Uterus (tissue), 4 donors: ENCODE measurements around the gene RNF217. TPM values are rescaled to one million over a fixed set of nuclear protein-coding genes. Genes with fewer than 3 reads are reported as not detected.

Experiments used
- DNase-seq, 2 donors: peaks; one replicate each; pipeline ENCODE4 v3.0.0-alpha.2; 2019 to 2020
- H3K27ac ChIP-seq, 2 donors: fragments of 200-600 bp; sonication (generic); 1 replicate in 1 of 2; 2 replicates in 1 of 2; pipeline ENCODE4 v1.5.1; 2016 to 2018
- H3K27me3 ChIP-seq, 2 donors: fragments of 200-600 bp; sonication (generic); one replicate each; pipeline ENCODE4 v1.5.1; 2018 to 2019; ENCODE audit warnings: control low read depth in 1 of 2
- H3K36me3 ChIP-seq, 2 donors: fragments of 200-600 bp; sonication (generic); one replicate each; pipeline ENCODE4 v1.5.1; 2019; ENCODE audit warnings: control low read depth in 1 of 2
- H3K4me1 ChIP-seq, 2 donors: fragments of 200-600 bp; sonication (generic); one replicate each; pipeline ENCODE4 v1.5.1; 2018 to 2019; ENCODE audit warnings: control low read depth in 1 of 2
- H3K4me3 ChIP-seq, 2 donors: fragments of 200-600 bp; sonication (generic); 1 replicate in 1 of 2; 2 replicates in 1 of 2; pipeline ENCODE4 v1.5.1; 2018 to 2019; ENCODE audit warnings: mild to moderate bottlenecking in 1 of 2
- H3K9me3 ChIP-seq, 2 donors: fragments of 200-600 bp; sonication (generic); one replicate each; pipeline ENCODE4 v1.5.1; 2019; ENCODE audit warnings: control low read depth in 1 of 2
- POLR2A ChIP-seq, 2 donors: fragments of 450-650 bp; IDR thresholded peaks; one replicate each; pipeline ENCODE4 v1.6.1; 2016; ENCODE audit warnings: antibody characterized with exemption in 2 of 2, mild to moderate bottlenecking in 1 of 2, moderate library complexity in 1 of 2
- intact Hi-C: fragments of 100-400 bp; cut with DNase I; formaldehyde crosslinking; loops from one replicate; pipeline ENCODE4 v1.15.1; 2023; ENCODE audit warnings: low total_unique reads
- total RNA-seq, 4 donors: library from RNA; depleted of rRNA in 3 of 4; stranded (reverse); fragments of >200 nt in 3 of 4; gene quantifications; one replicate each; pipeline versions ENCODE4 v1.1.0 to v1.2.4, GENCODE V29; 2014 to 2023
- TF ChIP-seq, protein P1 (sequence below), 4 experiments: fragments of 200-600 bp in 2 of 4; fragments of 450-650 bp in 2 of 4; sonication (generic) in 2 of 4; IDR thresholded peaks; one replicate each; pipeline ENCODE4 v1.5.1; 2016 to 2019; ENCODE audit warnings: antibody characterized with exemption in 4 of 4, mild to moderate bottlenecking in 2 of 4, moderate library complexity in 1 of 4
- donor health status: DM: yes; HTN: yes; CAD: no.

RNF217 gene
- total RNA-seq, 4 donors from 2014 or later = 22.9 to 42.0 (median 29.0) TPM

GRCh38 chr6:125075741-125076481 lies 113.7 kb downstream of the RNF217 start:
- Histone ChIP-seq H3K27ac (no peak overlapping the region), H3K27me3 (no peaks in the 10 kb centered on the region), H3K9me3 (no peaks in the 10 kb centered on the region), H3K36me3 (no peaks in the 10 kb centered on the region), H3K4me3 (no peak overlapping the region), H3K4me1 (no peaks in the 10 kb centered on the region)
- intact Hi-C loops = no loop called here
- DNase-seq = no peak
- no peak for TF ChIP-seq POLR2A (IDR thresholded peaks at IDR 0.05)
- TF ChIP-seq, protein P1, sequence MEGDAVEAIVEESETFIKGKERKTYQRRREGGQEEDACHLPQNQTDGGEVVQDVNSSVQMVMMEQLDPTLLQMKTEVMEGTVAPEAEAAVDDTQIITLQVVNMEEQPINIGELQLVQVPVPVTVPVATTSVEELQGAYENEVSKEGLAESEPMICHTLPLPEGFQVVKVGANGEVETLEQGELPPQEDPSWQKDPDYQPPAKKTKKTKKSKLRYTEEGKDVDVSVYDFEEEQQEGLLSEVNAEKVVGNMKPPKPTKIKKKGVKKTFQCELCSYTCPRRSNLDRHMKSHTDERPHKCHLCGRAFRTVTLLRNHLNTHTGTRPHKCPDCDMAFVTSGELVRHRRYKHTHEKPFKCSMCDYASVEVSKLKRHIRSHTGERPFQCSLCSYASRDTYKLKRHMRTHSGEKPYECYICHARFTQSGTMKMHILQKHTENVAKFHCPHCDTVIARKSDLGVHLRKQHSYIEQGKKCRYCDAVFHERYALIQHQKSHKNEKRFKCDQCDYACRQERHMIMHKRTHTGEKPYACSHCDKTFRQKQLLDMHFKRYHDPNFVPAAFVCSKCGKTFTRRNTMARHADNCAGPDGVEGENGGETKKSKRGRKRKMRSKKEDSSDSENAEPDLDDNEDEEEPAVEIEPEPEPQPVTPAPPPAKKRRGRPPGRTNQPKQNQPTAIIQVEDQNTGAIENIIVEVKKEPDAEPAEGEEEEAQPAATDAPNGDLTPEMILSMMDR (IDR thresholded peaks at IDR 0.05) = no peak

- intact Hi-C loops = no loop called here
- H3K4me3 ChIP-seq = no peak overlapping the region
- TF ChIP-seq, protein P1 (IDR thresholded peaks at IDR 0.05) = no peak
- TF ChIP-seq POLR2A (IDR thresholded peaks at IDR 0.05) = no peak
- H3K27me3 ChIP-seq = no peaks in the 10 kb centered on the region
- H3K4me1 ChIP-seq = no peaks in the 10 kb centered on the region
- H3K9me3 ChIP-seq = no peaks in the 10 kb centered on the region
- H3K36me3 ChIP-seq = no peaks in the 10 kb centered on the region
- H3K27ac ChIP-seq = no peak overlapping the region
- DNase-seq = no peak
These were observed 114.2 kb downstream of the RNF217 start for GRCh38 chr6:125076482-125076742.

DNA sequence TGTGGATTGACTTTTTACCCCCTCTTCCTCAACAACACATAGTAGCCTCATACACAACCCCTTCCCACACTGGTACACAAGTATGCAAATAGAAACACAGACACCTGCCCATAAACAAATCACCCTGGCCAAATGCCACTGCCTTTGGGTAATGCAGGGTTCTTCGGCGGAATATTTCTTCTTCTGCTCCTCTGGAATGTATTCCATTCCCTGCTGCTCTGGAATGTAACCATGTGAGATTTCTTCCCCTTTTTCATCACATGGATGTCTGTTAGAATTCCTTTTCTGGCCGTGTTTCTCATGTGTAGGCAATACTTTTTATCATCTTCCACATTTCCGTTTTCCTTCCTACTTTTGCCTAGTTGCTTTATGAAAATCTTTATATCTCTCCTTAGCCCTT lies 115.2 kb downstream of the RNF217 start:
- Histone ChIP-seq H3K36me3 (no peaks in the 10 kb centered on the region), H3K27me3 (no peaks in the 10 kb centered on the region), H3K27ac (no peak overlapping the region), H3K9me3 (no peaks in the 10 kb centered on the region), H3K4me1 (no peaks in the 10 kb centered on the region), H3K4me3 (no peak overlapping the region)
- intact Hi-C loops = no loop called here
- DNase-seq = no peak
- TF ChIP-seq, protein P1 (IDR thresholded peaks at IDR 0.05) = no peak
- no peak for TF ChIP-seq POLR2A (IDR thresholded peaks at IDR 0.05)

GRCh38 chr6:125078602-125079321 lies 116.5 kb downstream of the RNF217 start:
- Histone ChIP-seq H3K27me3 (no peaks in the 10 kb centered on the region), H3K9me3 (no peaks in the 10 kb centered on the region), H3K4me1 (no peaks in the 10 kb centered on the region), H3K36me3 (no peaks in the 10 kb centered on the region), H3K27ac (no peak overlapping the region), H3K4me3 (no peak overlapping the region)
- DNase-seq = no peak
- intact Hi-C loops = no loop called here
- TF ChIP-seq, protein P1 (IDR thresholded peaks at IDR 0.05) = no peak
- no peak for TF ChIP-seq POLR2A (IDR thresholded peaks at IDR 0.05)

DNA sequence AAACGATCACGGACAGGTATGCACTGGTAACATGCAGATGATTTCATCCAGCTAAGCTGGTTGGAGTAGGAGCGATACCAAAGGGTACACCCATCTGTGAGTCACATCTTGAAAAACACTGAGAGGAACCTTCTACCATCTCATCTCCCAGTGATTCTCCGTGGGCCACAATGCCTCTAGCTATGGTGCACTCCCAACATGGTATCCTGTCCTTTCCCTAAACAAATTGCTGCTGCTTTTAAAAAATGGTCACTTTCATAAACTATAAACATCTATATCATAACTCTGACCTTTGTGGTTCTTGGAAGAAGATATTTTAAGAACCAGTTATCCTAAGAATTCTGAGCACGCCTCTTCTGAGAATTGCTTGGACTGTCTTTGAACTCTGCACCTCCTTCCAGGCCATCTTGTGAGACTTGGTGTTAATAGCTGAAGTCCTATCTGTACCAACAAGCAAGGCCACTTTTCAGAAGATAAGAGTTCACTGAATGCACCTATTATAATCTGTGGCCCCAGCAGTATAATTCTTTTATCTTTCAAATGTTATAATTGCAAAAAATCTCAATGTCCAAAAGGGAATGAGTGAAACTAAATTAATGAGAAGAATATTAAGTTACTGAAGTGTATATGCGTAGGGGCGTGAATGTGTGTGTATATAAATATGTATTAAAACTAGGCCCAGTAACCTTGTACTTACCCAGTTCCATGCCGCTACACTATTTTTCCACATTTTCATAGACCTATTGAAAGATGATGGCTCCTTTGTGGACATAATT lies 120.9 kb downstream of the RNF217 start:
- H3K27me3 ChIP-seq = no peaks in the 10 kb centered on the region
- no peaks in the 10 kb centered on the region for H3K4me1 ChIP-seq
- H3K4me3 ChIP-seq = no peak overlapping the region
- TF ChIP-seq POLR2A (IDR thresholded peaks at IDR 0.05) = no peak
- TF ChIP-seq, protein P1 (IDR thresholded peaks at IDR 0.05) = no peak
- H3K36me3 ChIP-seq = no peaks in the 10 kb centered on the region
- no peak overlapping the region for H3K27ac ChIP-seq
- DNase-seq = no peak
- intact Hi-C loops = no loop called here
- no peaks in the 10 kb centered on the region for H3K9me3 ChIP-seq
